Stimulated activated effector memory CD8-positive, alpha-beta T cell treated with anti-CD3 and anti-CD28 coated beads, Interleukin-12 subunit alpha, Interleukin-12 subunit beta, amount 100 ng/mL, for 72 hours (primary cell): ENCODE data around the gene ATP13A4.
"Not testable (repeated sequence)": the region's sequence is repeated elsewhere in the genome, so short reads cannot be mapped to it uniquely, and the experiment has no call there.

Source experiments
- ATAC-seq: fragments of 150-1000 bp; cut with Tn5 transposase; 2 replicates; pipeline ENCODE4 v1.10.0; 2021
- DNase-seq, 2 donors: peaks; one replicate each; pipeline ENCODE4 v3.0.0; 2021 to 2022; ENCODE audit warnings: low spot score in 2 of 2
- H3K27ac Mint-ChIP-seq: one replicate; pipeline ENCODE4 v1.8.0; 2022; ENCODE audit warnings: mild to moderate bottlenecking, mixed read lengths
- H3K36me3 Mint-ChIP-seq: one replicate; pipeline ENCODE4 v1.8.0; 2022; ENCODE audit warnings: mild to moderate bottlenecking, mixed read lengths
- H3K4me1 Mint-ChIP-seq: one replicate; pipeline ENCODE4 v1.8.0; 2022; ENCODE audit warnings: mixed read lengths
- H3K4me3 Mint-ChIP-seq: one replicate; pipeline ENCODE4 v1.8.0; 2022; ENCODE audit warnings: mild to moderate bottlenecking, mixed read lengths
- H3K9me3 Mint-ChIP-seq: one replicate; pipeline ENCODE4 v1.8.0; 2022; ENCODE audit warnings: mixed read lengths

The ATP13A4 gene

DNA sequence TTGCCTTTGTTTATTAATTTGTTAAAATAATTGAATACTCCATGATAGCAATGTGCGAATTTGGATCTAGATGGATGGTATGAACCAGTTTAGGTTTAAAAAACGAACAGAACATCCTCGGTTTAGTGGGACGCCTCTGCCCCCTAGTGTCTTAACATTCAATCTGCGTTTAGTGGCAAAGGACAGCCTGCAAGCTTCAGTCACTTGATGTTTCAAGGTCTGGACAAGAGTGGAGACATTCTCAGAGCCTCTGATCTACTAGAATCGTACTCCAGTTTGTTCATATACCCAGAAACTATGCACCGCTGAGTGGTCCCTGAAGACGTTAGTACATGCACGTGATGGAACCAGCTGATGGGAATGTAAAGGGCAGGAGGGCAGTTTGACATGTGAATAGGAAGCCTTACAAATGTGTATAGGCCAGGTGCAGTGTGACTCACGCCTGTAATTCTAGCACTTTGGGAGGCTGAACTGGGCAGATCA lies 17.8 kb upstream of the ATP13A4 start:
- no peak overlapping the region for H3K4me3 Mint-ChIP-seq
- DNase-seq = peak; percentile 17 to 57

DNA sequence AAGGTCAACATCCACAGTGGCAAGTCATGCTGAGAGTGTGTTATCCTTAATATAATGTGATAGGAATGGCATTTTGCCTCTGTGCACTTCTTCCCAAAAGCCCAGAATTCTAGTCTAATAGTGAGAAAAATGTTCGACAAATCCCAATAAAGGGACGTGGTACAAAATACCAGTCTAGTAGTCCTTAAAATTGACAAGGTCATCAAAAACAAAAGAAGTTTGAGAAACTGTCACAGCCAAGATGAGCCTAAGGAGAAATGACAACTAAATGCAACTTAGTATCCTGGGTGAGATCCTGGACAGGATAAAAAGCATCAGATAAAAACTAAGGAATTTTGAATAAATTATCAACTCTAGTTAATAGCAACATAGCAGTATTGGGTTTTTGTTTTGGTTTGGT lies 14.4 kb upstream of the ATP13A4 start:
- DNase-seq = no peak
- no peaks in the 10 kb centered on the region for H3K9me3 Mint-ChIP-seq
- no peaks in the 10 kb centered on the region for H3K36me3 Mint-ChIP-seq
- H3K27ac Mint-ChIP-seq = no peak overlapping the region
- H3K4me3 Mint-ChIP-seq = no peak overlapping the region
- ATAC-seq = no peak
- H3K4me1 Mint-ChIP-seq = no peaks in the 10 kb centered on the region

More for the DNA sequence above, 17.8 kb upstream of the ATP13A4 start:
- Mint-ChIP-seq H3K36me3 (no peaks in the 10 kb centered on the region), H3K9me3 (no peaks in the 10 kb centered on the region), H3K27ac (no peak overlapping the region), H3K4me1 (no peaks in the 10 kb centered on the region)
- ATAC-seq = peak; percentile 61

DNA sequence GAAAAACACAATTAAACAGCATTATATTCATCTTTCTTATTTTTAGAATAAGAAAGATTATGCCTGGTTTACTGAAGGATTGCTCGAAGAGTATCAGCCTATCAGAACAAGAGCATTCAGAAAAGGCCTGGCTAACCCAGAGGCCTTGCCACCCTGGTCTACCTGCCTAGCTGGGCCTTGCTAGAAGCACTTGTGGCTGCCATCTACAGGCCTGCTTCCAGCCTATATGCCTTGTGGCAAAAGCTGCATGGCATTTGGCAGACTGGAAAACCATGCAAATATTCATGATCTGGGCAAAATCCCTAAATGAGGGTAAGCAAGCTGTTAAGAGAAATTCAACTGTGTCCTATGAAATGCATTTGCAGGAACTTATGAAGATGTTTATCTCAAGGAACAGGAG lies 9.3 kb upstream of the ATP13A4 start:
- H3K27ac Mint-ChIP-seq = no peak overlapping the region
- ATAC-seq (no peak), DNase-seq (no peak)
- no peaks in the 10 kb centered on the region for H3K9me3 Mint-ChIP-seq
- no peaks in the 10 kb centered on the region for H3K36me3 Mint-ChIP-seq
- no peaks in the 10 kb centered on the region for H3K4me1 Mint-ChIP-seq
- no peak overlapping the region for H3K4me3 Mint-ChIP-seq

GRCh38 chr3:193563426-193563825 lies 8.7 kb upstream of the ATP13A4 start:
- DNase-seq (no peak), ATAC-seq (no peak)
- Mint-ChIP-seq H3K27ac (no peak overlapping the region), H3K4me1 (no peaks in the 10 kb centered on the region), H3K36me3 (no peaks in the 10 kb centered on the region), H3K9me3 (no peaks in the 10 kb centered on the region), H3K4me3 (no peak overlapping the region)

DNA sequence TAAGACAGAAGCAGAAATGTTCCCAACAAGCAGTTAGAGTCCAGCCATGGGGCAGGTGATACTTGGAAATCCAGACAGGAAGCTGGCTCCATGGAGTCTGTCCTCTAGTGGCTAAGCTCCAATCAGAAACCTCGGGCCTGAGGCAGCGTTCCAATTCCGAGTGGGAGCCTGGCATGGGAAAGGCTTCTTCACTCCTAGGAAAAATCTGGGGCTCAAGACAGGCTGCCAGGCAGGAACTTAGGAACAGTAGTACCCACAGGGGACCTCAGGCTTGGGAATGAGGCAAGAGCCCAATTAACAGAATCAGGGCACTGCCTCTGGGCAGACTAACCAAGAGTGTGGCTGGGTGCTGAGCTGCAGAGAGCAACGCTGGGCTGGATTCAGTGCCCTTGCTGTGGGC lies 6.2 kb upstream of the ATP13A4 start:
- H3K9me3 Mint-ChIP-seq = no peaks in the 10 kb centered on the region
- no peaks in the 10 kb centered on the region for H3K4me1 Mint-ChIP-seq
- ATAC-seq (no peak), DNase-seq (no peak)
- H3K36me3 Mint-ChIP-seq = no peaks in the 10 kb centered on the region
- H3K4me3 Mint-ChIP-seq = no peak overlapping the region
- peak overlapping the region; percentile 24 for H3K27ac Mint-ChIP-seq

- ATAC-seq (no peak), DNase-seq (no peak)
- H3K9me3 Mint-ChIP-seq = no peaks in the 10 kb centered on the region
- H3K36me3 Mint-ChIP-seq = no peaks in the 10 kb centered on the region
- H3K27ac Mint-ChIP-seq = peak overlapping the region; percentile 24
- no peaks in the 10 kb centered on the region for H3K4me1 Mint-ChIP-seq
- H3K4me3 Mint-ChIP-seq = no peak overlapping the region
Observed at GRCh38 chr3:193560091-193560490, 5.4 kb upstream of the ATP13A4 start.

GRCh38 chr3:193559100-193559499 lies 4.4 kb upstream of the ATP13A4 start:
- H3K4me3 Mint-ChIP-seq = no peak overlapping the region
- H3K9me3 Mint-ChIP-seq = no peaks in the 10 kb centered on the region
- H3K27ac Mint-ChIP-seq = no peak overlapping the region
- DNase-seq = no peak
- ATAC-seq = peak; percentile 67
- no peaks in the 10 kb centered on the region for H3K36me3 Mint-ChIP-seq
- H3K4me1 Mint-ChIP-seq = no peaks in the 10 kb centered on the region

GRCh38 chr3:193556841-193557240 lies 2.1 kb upstream of the ATP13A4 start:
- H3K27ac Mint-ChIP-seq = no peak overlapping the region
- H3K4me3 Mint-ChIP-seq = no peak overlapping the region
- DNase-seq = no peak
- H3K36me3 Mint-ChIP-seq = no peaks in the 10 kb centered on the region
- H3K9me3 Mint-ChIP-seq = no peaks in the 10 kb centered on the region
- no peak for ATAC-seq
- H3K4me1 Mint-ChIP-seq = no peaks in the 10 kb centered on the region

DNA sequence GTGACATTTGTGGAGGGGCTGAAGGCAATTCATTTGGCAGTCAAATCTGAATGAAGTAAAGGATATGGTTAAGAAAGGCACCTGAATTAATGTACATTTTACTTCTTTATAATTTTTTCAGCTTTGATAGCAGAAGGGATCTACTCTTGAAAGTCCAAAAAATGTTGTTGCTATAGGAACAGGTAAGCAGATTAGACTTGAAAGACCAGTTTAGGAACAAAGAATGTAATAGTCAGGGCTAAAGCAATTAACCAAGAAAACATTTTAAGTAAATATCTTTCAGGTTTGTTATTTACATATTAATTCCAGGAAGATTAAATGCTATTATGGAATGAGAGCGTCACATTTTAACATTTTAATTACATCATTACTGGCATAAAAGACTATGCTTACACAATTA lies 1.1 kb downstream of the ATP13A4 start:
- Mint-ChIP-seq H3K9me3 (no peaks in the 10 kb centered on the region), H3K36me3 (no peaks in the 10 kb centered on the region), H3K4me3 (no peak overlapping the region), H3K27ac (no peak overlapping the region), H3K4me1 (no peaks in the 10 kb centered on the region)
- ATAC-seq (no peak), DNase-seq (no peak)

GRCh38 chr3:193552923-193553322 lies 1.8 kb downstream of the ATP13A4 start:
- DNase-seq = no peak
- no peak for ATAC-seq
- H3K9me3 Mint-ChIP-seq = no peaks in the 10 kb centered on the region
- H3K27ac Mint-ChIP-seq = no peak overlapping the region
- no peaks in the 10 kb centered on the region for H3K4me1 Mint-ChIP-seq
- no peaks in the 10 kb centered on the region for H3K36me3 Mint-ChIP-seq
- no peak overlapping the region for H3K4me3 Mint-ChIP-seq

DNA sequence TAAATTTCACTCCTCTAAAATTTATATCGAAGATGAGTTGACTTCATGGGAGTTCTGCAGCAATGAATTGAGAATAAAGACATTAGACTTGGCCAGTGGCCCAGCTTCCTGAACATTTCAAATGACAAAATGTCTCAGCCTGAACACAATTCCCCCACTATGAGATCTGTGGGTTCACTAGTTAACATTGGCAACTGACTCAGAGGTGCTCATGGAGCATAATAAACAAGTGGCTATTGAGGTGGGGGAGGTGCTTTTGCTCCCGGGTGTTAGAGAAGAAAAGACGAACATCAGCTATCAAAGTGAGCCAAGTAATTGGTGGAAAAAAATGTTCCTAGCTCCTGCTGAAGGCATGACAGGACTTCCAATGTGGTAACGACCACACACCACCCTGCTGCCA lies 6.3 kb downstream of the ATP13A4 start:
- no peak for DNase-seq
- Mint-ChIP-seq H3K4me1 (no peaks in the 10 kb centered on the region), H3K9me3 (no peaks in the 10 kb centered on the region), H3K36me3 (no peaks in the 10 kb centered on the region), H3K4me3 (no peak overlapping the region), H3K27ac (no peak overlapping the region)
- ATAC-seq = no peak

GRCh38 chr3:193546129-193546528 lies 8.6 kb downstream of the ATP13A4 start:
- H3K4me1 Mint-ChIP-seq = no peaks in the 10 kb centered on the region
- ATAC-seq (no peak), DNase-seq (no peak)
- no peak overlapping the region for H3K4me3 Mint-ChIP-seq
- H3K36me3 Mint-ChIP-seq = no peaks in the 10 kb centered on the region
- H3K27ac Mint-ChIP-seq = no peak overlapping the region
- H3K9me3 Mint-ChIP-seq = no peaks in the 10 kb centered on the region

- Mint-ChIP-seq H3K4me1 (no peaks in the 10 kb centered on the region), H3K4me3 (no peak overlapping the region), H3K36me3 (no peaks in the 10 kb centered on the region), H3K27ac (no peak overlapping the region), H3K9me3 (no peaks in the 10 kb centered on the region)
- no peak for ATAC-seq
- DNase-seq = no peak
Observed at GRCh38 chr3:193545304-193545703, 9.4 kb downstream of the ATP13A4 start.

DNA sequence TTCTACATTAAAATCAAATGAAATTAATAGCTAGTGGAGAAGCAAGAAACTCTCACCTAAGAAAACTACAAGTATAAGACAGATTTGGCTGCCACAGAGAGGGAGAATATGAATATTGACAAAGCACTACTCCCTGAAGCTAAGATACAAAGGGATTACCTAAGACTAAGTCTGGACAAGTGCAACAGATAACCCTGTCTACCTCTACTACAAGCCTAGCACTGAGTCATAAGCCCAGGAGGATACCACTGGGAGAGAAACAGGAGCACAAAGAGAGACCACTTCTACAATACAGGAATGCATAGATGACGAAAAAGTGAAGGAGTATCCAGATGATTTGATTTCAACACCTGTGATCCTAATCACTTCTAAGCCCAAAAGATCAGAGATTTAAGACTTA lies 10.4 kb downstream of the ATP13A4 start:
- Mint-ChIP-seq H3K27ac (no peak overlapping the region), H3K36me3 (no peaks in the 10 kb centered on the region), H3K4me1 (no peaks in the 10 kb centered on the region), H3K4me3 (no peak overlapping the region), H3K9me3 (no peaks in the 10 kb centered on the region)
- DNase-seq = no peak
- no peak for ATAC-seq

DNA sequence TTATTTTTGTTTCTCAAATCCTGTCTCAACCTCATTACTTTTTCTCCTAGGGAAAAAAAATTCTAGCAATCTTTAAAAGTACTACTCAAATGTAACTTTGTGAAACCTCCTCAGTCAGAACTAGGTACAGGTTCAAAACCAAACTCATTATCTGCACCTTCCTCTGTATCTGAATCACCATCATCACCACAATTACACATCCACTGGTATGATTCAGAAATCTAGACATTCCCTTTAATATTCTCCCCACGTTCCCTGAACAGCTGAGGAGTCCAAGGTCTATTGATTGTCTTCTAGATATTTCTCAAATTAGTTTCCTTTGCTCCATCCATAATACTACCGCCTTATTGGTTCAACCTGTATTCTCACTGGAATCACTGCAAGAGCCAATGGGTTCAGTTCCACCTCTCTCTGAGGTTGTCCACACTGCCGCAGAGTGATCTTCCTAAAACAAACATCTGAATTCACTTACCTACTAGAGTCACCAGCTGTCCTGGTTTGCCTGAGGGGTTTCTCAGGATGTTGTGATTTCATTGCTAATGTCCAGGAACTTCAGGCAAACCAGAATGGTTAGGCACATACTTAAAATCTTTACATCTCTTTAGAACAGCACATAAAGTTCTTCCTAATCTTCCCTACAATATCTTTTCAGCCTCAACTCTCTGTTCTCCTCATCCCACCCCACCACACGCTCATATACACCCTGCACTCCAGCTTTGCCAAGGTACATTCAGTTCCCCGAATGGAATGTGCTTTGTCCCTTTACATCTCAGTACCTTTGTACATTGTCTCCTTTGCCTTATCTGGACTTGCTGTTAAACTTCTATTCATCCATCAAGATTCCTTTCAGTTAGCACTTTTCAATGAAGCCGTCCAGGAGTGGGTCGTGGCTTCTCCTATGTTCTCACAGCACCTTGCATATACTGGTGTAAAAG lies 24.2 kb downstream of the ATP13A4 start:
- no peak for DNase-seq
- Mint-ChIP-seq H3K4me3 (no peak overlapping the region), H3K36me3 (no peaks in the 10 kb centered on the region), H3K9me3 (no peaks in the 10 kb centered on the region), H3K4me1 (no peaks in the 10 kb centered on the region), H3K27ac (no peak overlapping the region)
- no peak for ATAC-seq

- not testable (repeated sequence) for H3K27ac Mint-ChIP-seq, ATAC-seq, H3K4me1 Mint-ChIP-seq, H3K9me3 Mint-ChIP-seq, DNase-seq, H3K4me3 Mint-ChIP-seq, H3K36me3 Mint-ChIP-seq
Observed at GRCh38 chr3:193526085-193526484, 28.6 kb downstream of the ATP13A4 start.
